Neutrophil (primary cell): ENCODE results near the gene TGM3.
A peak's percentile ranks its signal among the peaks of the same experiment; 100 is the strongest.

Source experiments
- H3K27ac ChIP-seq: fragments of 200-600 bp; sonication (generic); 2 replicates; pipeline ENCODE4 v1.5.1; 2016; ENCODE audit warnings: mild to moderate bottlenecking, moderate library complexity
- H3K27me3 ChIP-seq: fragments of 200-600 bp; sonication (generic); 2 replicates; pipeline ENCODE4 v1.6.0; 2016; ENCODE audit warnings: mild to moderate bottlenecking
- H3K36me3 ChIP-seq: fragments of 200-600 bp; sonication (generic); 2 replicates; pipeline ENCODE4 v1.5.1; 2017
- H3K4me1 ChIP-seq, 2 experiments: fragments of 200-600 bp in 1 of 2; sonication (generic) in 1 of 2; 1 replicate in 1 of 2; 2 replicates in 1 of 2; pipeline versions ENCODE4 v1.5.1 to v1.6.1; 2013 to 2016; ENCODE audit warnings: low read depth in 1 of 2, low read length in 1 of 2, mild to moderate bottlenecking in 1 of 2, moderate library complexity in 1 of 2; ENCODE audit not compliant: control insufficient read depth in 1 of 2, insufficient read depth in 1 of 2
- H3K4me3 ChIP-seq, 2 experiments: fragments of 200-600 bp in 1 of 2; sonication (generic) in 1 of 2; 1 replicate in 1 of 2; 2 replicates in 1 of 2; pipeline ENCODE4 v1.5.1; 2013 to 2016; ENCODE audit warnings: low read depth in 1 of 2, low read length in 1 of 2, mild to moderate bottlenecking in 1 of 2, moderate library complexity in 1 of 2
- H3K9me3 ChIP-seq: fragments of 200-600 bp; sonication (generic); 2 replicates; pipeline ENCODE4 v1.5.1; 2016
- TF ChIP-seq, protein P1 (sequence below): fragments of 200-600 bp; sonication (generic); IDR thresholded peaks from 2 replicates; pipeline ENCODE4 v1.5.1; 2016; ENCODE audit warnings: antibody characterized with exemption

TGM3 gene

DNA sequence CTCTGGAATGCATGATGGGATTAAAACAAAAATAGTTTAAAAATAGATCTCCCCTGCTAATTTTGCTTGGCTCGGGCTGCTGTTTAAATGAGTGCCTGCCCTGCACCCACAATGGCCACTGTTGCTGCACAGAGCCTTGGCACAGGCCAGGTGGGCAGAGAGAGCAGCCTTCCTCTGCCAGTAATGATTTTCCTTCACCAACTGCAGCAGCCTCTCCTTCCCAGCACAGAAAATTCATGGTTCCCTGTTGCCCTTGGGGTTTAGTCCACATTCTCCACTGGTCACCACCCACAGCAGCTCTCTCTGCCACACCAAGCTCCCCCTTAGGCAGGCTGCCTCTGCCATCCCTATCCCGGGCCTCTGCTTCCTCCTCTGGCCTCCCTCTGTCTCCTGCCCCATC is 30.2 kb downstream of the TGM3 start:
- peaks cover 26 to 30% of the 10 kb centered on the region in 2 experiments for H3K4me1 ChIP-seq
- no peaks in the 10 kb centered on the region for H3K9me3 ChIP-seq
- no peaks in the 10 kb centered on the region for H3K36me3 ChIP-seq
- H3K27me3 ChIP-seq, result no peaks in the 10 kb centered on the region
- no peak overlapping the region for H3K4me3 ChIP-seq
- no peak overlapping the region for H3K27ac ChIP-seq
- TF ChIP-seq, protein P1, sequence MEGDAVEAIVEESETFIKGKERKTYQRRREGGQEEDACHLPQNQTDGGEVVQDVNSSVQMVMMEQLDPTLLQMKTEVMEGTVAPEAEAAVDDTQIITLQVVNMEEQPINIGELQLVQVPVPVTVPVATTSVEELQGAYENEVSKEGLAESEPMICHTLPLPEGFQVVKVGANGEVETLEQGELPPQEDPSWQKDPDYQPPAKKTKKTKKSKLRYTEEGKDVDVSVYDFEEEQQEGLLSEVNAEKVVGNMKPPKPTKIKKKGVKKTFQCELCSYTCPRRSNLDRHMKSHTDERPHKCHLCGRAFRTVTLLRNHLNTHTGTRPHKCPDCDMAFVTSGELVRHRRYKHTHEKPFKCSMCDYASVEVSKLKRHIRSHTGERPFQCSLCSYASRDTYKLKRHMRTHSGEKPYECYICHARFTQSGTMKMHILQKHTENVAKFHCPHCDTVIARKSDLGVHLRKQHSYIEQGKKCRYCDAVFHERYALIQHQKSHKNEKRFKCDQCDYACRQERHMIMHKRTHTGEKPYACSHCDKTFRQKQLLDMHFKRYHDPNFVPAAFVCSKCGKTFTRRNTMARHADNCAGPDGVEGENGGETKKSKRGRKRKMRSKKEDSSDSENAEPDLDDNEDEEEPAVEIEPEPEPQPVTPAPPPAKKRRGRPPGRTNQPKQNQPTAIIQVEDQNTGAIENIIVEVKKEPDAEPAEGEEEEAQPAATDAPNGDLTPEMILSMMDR, result no peak

DNA sequence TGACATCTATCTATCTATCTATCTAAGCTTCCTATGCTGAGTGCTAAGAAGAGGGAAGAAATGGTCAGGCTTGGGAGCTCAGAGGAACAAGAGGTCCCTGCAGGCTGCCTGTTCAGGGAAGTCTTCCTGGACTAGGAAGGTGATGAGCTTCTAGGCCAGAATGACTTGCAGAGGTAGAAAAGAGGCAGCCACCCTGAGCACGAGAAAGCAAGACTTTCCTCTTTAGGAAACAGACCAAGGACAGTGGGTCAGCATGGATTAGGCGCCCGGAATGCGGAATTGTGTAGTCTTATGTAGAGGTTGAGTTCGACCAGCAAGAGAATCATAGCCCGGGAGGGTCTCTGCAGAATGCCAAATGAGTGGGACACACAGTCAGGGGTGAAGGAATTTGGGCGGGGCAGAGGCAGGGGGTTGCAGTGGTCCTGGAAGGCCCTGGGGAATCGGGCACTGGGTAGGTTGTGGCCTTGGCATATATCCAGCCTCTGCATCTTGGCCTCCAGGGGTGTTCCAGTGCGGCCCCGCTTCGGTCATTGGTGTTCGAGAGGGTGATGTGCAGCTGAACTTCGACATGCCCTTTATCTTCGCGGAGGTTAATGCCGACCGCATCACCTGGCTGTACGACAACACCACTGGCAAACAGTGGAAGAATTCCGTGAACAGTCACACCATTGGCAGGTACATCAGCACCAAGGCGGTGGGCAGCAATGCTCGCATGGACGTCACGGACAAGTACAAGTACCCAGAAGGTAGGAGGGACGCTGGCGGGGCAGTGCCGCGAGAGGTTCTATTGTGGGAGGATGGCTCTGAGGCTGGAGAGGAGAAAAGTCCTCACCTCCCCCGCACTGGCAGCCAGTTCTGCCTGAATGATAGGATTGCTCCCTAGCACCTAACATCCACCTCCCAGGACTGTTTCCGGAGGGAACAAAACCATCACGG is 32.1 kb downstream of the TGM3 start:
- Histone ChIP-seq H3K9me3 (no peaks in the 10 kb centered on the region), H3K4me1 (peaks cover 45 to 49% of the 10 kb centered on the region in 2 experiments), H3K27ac (peak overlapping the region; percentile 86), H3K4me3 (no peak overlapping the region), H3K36me3 (no peaks in the 10 kb centered on the region), H3K27me3 (no peaks in the 10 kb centered on the region)
- TF ChIP-seq, protein P1, result no peak

DNA sequence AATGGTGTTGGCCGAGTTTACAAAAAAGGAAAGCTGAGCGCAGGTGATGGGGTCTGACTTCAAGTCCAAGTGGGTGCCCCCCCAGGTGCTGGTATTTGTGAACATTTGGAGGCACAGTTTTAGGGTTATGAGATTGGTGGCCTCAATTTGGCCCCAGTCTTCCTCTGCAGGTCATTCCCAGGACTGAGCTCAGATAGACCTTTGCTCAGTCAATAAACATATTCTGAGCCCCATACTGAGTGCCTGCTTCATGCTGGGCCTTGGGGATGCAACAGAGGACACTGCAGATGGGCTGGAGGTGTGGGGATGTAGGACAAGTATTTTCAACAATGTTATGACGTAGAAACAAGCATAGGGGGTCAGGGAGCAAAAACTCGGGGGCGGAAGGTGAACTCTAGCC is 33.5 kb downstream of the TGM3 start:
- TF ChIP-seq, protein P1, result no peak
- peaks cover 5% of the 10 kb centered on the region for H3K36me3 ChIP-seq
- peak overlapping the region; percentile 52 to 57 for H3K4me3 ChIP-seq
- no peaks in the 10 kb centered on the region for H3K27me3 ChIP-seq
- peaks cover 56% of the 10 kb centered on the region in 2 experiments for H3K4me1 ChIP-seq
- H3K9me3 ChIP-seq, result no peaks in the 10 kb centered on the region
- H3K27ac ChIP-seq, result peak overlapping the region; percentile 86

DNA sequence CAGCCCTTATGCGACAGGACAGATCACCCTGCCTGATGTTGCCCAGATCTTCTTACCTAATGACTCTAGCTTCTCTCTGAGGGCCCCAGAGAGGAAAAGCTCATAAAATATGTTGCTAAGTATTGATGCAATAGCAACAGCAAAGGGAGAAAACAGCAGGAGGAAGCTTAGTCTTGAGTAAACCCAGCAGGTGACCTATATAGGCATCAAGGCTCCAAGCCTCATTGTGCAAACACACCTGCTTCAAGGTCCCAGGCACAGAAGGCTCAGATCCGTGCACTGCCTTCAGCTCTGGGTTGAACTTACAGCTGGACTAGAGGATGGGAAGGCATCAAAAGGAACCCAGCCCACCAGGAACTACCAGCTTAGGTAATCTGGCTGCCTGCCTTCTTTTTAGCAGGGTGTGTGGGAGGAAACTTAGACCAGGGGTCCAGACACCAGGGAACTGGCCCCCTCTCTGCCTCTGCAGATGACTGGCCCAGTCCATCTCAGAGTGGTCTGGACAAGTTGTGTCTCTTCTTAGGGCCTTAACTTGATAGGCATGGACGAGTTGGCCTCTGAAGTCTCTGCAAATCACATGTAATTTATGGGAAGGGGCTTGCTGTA is 34.4 kb downstream of the TGM3 start:
- peaks cover 14% of the 10 kb centered on the region for H3K36me3 ChIP-seq
- H3K9me3 ChIP-seq, result no peaks in the 10 kb centered on the region
- H3K27ac ChIP-seq, result peak overlapping the region; percentile 86
- peak overlapping the region; percentile 52 to 57 for H3K4me3 ChIP-seq
- no peaks in the 10 kb centered on the region for H3K27me3 ChIP-seq
- TF ChIP-seq, protein P1, result no peak
- H3K4me1 ChIP-seq, result peaks cover 56% of the 10 kb centered on the region in 2 experiments

DNA sequence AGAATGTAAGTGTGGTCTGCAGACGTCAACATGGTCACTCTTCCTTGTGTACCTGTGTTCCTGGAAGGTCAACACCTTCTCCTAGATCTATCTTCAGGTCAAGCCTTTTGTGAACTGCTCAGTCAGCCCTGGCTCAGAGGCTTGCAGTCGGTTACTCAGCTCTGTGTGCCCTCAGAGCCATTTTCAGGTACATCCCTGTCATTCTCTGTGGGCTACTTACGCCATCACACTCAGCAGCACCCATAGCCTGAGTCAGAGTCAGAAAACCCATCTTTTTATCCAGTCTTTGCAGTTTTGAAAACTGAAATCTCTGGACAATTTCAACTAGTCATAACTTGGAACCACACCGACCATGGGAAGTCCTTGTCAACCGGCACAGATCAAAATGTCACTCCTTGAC is 35.3 kb downstream of the TGM3 start:
- H3K27me3 ChIP-seq, result no peaks in the 10 kb centered on the region
- peak overlapping the region; percentile 86 for H3K27ac ChIP-seq
- H3K36me3 ChIP-seq, result peaks cover 23% of the 10 kb centered on the region
- H3K4me3 ChIP-seq, result peak overlapping the region; percentile 52 to 57
- TF ChIP-seq, protein P1, result no peak
- H3K4me1 ChIP-seq, result peaks cover 56% of the 10 kb centered on the region in 2 experiments
- H3K9me3 ChIP-seq, result no peaks in the 10 kb centered on the region
